Epidermal melanocyte (primary cell): ENCODE measurements around the gene HSFY2.
"Not testable (repeated sequence)": the region's sequence is repeated elsewhere in the genome, so short reads cannot be mapped to it uniquely, and the experiment has no call there.

ENCODE experiments used
- DNase-seq: peaks from one replicate; pipeline ENCODE4 v3.0.0; 2011; ENCODE audit warnings: low spot score; ENCODE audit not compliant: insufficient read length

Gene HSFY2

DNA sequence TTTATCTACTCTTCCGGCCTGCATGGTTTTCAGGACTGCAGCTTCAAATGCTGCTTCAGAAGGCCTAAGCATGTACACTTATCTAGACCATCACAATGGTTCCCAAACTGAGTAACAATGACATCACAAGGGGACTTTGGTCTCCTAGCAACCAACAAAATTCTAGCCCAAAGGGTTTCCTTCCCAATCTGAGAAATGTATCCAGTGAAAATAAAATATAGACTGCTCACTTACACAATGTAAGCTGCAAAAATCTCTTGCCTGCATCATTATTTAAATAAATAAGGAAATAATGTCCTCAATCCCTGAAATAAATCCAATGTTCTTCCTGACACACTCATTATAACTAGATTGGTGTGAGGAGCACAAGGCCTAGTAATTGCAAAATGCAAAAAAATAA, at the start of gene HSFY2:
Gene HSFY2, minus strand, starts transcription at position 101 of the 400 bp plus-strand sequence. CDS start 117 bp downstream, outside the sequence.
- not testable (repeated sequence) for DNase-seq

- not testable (repeated sequence) for DNase-seq
Observed at GRCh38 chrY:18815751-18816150, 42.2 kb upstream of the HSFY2 start.

DNA sequence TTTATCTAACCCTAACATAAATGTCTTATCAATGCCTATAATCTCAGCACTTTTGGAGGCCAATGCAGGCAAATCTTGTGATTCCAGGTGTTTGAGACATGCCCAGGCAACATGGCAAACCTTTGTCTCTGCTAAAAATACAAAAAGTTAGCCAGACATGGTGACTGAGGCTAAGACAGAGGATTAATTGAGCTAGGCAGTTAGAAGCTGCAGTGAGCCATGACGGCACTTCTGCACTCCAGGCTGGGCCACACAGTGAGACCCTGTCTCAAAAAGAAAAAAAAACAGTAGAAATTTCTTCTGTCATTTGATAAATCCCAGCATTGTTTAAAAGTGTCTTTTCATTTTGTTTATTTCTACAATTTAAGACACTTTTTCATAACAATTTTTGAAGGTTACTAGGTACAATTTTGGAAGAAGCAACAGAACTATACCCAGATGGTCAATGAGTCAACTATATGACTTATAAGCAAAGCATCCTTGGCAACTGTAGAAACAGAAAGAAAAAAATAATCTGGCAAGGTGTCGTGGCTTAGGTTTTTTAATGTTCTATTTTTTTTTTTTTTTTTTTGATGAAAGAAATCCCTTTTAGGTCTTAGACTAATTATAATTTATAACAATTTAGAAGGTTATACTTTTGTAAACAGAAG, 15.3 kb upstream of the HSFY2 start:
- not testable (repeated sequence) for DNase-seq

- not testable (repeated sequence) for DNase-seq
Observed at GRCh38 chrY:18754077-18754476, 19.5 kb downstream of the HSFY2 start.

DNA sequence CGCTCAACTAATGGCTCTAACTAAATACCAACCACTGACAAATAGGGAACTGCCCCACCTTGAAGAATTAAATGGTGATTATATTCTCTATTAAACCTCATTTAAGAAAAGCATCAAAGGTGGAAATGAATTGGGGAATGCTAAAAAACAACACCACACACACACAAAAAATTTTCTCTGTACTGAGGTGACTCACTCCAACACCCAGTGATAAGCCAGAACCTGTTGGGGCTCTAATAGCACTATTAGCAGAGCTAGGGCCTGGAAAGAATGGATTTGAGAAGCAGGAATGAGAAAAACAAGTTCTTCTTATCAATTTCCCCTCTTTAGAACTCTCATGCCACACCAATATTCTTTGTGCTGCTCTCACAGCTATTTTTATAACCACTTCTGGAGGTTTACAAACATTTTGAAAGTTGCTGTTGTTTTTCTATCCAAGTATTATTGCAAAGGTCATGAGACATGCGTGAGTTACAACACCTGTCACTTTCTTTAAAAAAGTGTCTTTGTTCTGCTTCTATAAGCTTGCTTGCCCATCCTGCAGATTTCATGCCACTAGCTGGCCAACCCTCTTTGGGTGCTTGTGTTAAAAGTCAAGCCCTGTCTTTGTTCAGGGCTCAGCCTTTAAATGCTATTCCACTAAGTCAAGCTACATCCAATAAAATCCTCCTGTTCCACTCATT, 20.3 kb downstream of the HSFY2 start:
- not testable (repeated sequence) for DNase-seq

- not testable (repeated sequence) for DNase-seq
Observed at GRCh38 chrY:18723714-18724113, 49.8 kb downstream of the HSFY2 start.
